NOMO-1 (cell line): ENCODE measurements around the gene IGF2.

Source experiments
- DNase-seq, 2 experiments: peaks; one replicate each; lab custom pipeline; 2025; ENCODE audit not compliant: unreplicated experiment in 2 of 2; lab: John Stamatoyannopoulos, UW

IGF2 gene

GRCh38 chr11:2169626-2170570 is 30.7 kb upstream of the IGF2 start:
- DNase-seq: no peak

GRCh38 chr11:2169005-2169378 is 29.8 kb upstream of the IGF2 start:
- DNase-seq: no peak

DNA sequence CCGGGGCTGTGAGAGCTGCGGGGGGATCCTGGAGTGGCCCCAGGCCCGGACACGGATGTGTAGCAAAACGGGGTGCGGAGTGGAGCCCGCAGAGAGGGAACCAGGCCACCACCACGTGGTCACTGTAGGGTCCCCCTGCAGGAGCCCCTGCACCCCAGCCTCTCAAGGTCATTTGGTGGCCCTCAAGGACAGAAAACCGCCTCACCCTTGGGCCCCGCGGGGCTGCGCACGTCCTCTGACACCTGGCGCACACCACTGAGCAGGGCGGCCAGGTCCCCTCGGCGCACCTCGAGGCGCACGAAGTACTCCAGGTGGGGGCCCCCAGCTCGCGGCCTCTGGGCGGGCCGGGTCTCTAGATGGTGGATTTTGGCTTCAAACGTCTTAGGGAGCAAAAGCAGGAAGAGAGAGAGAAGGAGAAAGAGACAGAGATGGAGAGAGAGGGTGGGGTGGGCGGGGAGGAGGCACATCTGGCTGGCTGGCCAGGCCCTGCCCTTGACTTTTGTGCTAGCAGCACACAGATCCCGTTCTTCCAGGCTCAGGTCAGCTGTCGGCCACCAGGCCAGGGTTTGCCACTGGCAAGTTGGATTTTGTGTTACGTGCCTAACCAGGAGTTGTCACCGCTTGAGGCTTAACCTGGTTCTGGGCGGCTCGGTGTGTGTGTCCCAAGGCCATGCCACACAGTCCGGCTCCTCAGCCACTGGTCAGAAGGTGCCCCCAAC is 29.3 kb upstream of the IGF2 start:
- DNase-seq: no peak

DNA sequence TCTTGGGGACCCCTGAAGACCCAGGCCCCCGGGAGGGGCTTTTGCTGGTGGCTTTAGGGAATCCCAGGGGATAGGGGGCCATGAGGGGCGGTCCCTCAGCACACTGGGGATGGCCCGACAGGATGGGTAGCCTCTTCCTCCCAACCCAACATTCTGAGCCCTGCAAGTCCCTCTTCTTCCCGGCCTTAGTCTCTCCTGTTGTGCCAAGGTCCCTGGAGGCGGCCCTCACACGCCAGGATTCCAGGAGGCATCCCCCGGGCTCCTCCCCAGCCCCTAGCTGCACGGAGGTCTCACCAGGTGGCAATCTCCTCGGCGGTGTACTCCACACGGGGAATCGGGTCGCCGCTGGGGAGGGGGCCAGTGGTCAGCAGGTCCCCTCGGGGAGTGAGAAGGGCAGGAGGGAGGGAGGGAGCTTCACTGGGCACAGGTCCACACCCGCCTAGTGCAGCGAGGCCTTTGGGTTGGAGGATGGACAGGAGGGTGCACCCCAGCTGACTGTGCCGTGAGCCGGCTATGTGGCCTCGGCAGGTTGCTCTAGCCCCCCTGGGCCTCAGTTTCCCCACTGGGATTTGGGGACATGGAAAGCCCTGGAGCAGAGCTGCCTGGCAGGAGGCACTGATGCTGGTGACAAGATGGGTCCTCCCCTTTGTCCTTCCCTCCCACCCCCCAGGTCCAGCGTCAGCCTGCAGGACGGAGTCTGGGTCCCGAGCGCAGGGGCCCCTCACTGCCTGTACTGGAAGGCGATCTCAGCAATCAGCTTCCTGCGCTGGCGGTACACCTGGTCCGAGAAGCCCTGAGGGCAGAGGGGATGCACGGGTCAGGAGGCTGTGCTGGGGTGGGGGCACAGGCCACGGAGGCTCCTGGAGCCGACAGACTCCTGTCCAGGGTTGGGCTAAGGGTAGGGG is 28.2 kb upstream of the IGF2 start:
- no peak for DNase-seq

GRCh38 chr11:2166091-2166851 is 27.1 kb upstream of the IGF2 start:
- no peak for DNase-seq

DNA sequence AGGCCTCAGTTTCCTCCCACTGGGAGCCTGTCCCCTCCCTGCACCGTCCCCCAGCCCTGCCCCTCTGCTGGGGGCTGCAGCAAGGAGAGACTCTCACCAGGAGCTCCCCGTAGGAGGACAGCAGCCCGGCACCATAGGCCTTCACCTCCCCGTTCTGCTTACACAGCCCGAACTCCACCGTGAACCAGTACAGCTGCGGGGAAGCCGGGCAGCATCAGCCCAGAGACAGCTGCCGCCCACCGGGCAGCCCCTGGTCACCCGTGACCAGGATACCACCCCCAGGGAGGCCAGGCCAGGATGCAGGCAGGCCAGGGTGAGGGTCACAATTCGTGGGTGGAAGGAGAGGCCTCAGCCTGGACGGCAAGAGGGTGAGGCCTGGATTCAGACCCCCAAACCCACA is 26.4 kb upstream of the IGF2 start:
- DNase-seq: no peak

GRCh38 chr11:2164861-2165555 is 25.8 kb upstream of the IGF2 start:
- DNase-seq: no peak

DNA sequence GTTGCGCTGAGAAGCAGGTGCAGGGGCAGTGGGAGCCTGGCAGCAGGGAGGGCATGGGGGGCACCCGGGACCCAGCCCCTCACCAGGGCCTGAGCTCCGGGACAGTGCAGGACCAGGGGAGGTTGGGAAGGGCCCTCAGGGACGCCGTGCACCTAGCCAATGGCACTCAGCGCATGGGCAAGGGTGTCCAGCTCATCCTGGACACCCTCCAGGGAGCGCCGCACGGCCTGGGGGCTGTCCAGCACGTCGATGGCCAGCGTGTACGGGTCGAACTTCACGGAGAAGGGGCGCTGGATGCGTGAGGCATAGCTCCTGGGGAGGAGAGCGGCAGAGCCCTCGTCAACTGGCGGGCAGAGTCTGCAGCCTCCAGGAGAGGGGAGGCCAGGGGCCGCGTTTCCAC is 24.9 kb upstream of the IGF2 start:
- no peak for DNase-seq

- no peak for DNase-seq
Measured at GRCh38 chr11:2163428-2163978, 24.3 kb upstream of the IGF2 start.

- DNase-seq: no peak
Measured at GRCh38 chr11:2160736-2161259, 21.6 kb upstream of the IGF2 start, which contains the start of gene INS. TSS of gene INS (minus strand) at chr11:2161209. CDS start at chr11:2160971, 238 bp downstream.

- no peak for DNase-seq
Measured at GRCh38 chr11:2159536-2160413, 20.6 kb upstream of the IGF2 start.

DNA sequence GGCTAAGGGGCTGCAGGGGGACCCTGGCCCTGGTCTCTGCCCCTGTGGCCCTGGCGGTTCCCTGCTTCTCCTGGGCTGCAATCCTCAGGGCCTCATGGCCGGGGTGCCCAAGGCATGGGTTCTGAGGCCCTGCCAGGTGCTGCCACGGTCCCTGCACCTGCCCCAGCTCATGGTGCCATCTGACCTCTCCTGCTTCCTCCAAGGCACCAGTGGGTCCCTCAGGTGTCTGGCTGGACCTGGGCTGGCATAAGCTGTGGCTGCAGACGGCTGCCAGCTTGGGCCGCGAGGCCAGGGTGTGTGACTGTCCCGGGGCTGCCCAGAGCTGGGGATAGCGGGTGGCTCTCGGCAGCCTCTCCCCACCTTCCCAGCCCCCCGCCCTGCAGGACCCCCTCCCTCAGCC is 19.8 kb upstream of the IGF2 start:
- no peak for DNase-seq

DNA sequence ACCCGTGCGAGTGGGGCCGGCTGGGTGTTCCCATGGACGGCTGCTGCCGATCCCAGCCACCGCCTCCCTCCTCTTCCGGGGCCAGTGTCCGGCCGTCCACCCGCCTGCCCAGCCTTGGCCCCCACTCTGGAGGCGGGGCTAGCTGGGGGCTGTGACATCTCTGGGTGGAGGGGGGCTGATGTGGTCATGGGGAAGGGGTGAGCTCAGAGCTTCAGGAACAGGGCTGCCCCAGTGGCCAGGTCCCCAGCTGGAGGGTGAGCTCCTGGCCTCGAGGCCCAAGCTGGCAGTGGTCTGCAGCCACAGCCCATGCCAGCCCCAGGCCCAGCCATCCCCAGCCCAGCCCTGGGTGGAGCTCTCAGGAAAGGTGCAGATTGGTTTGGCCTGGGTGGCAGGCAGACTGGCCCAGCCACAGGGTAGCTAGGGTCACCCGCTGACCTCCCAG is 19.1 kb upstream of the IGF2 start:
- DNase-seq: no peak

DNA sequence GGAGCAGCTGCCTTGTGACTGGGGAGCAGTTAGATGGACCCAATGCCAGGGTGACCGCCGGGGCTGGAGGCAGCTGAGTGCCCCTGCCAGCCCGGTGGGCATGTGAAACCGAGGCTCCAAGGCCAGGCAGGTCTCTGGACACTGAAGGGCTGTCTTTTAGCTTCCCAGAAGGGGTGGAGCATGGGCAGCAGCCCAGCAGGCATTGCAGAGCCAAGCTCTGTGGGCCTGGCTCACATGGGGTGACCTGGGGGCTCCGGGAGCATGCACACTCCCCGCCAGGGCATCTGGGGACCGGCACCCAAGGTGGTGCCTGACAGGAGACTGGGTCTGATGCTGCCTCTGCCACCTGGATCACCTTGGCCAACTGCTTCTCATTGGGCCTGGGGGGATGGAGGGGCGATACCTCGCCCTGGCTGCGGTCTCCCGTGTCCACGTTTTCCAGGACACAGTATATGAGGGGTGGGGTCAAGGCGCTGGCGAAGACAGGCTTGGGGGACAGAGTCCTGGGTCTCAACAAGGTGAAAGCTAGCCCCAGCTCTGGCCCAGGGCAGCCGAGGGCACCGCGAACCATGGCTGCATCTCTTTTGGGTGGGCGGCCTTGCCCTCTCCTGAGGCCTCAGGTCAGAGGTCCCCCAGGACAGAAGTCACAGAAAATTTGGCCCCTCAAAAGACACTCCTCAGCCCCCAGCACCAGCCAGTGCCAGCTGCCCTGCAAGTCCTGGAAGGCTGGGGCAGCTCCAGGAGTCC is 18.3 kb upstream of the IGF2 start:
- no peak for DNase-seq

- DNase-seq: peak in 1 of 2 experiments; percentile 32
Measured at GRCh38 chr11:2156416-2157182, 17.4 kb upstream of the IGF2 start.

DNA sequence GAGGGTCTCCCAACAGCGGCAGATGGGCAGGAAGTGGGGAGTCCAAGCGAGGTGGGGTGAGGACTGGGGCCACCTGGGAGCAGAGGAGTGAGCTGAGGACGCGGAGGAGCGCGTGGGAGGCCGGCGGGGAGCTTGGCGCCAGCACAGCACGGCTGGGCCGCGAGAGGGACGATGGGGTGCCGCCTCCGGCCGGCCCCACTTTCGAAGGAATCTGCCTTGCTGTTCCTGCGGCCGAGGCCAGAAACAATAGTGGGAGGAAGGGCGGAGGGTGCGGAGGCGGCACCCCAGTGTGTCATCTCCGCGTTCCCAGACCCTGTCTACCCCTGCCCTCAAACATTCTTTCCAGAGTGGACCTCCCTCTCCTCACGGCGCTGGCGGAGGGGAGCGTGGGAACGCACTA is 16.3 kb upstream of the IGF2 start:
- no peak for DNase-seq

- DNase-seq: no peak
Measured at GRCh38 chr11:2154889-2155288, 15.7 kb upstream of the IGF2 start.
